Measurements from ENCODE around the gene TMOD4.

DNA sequence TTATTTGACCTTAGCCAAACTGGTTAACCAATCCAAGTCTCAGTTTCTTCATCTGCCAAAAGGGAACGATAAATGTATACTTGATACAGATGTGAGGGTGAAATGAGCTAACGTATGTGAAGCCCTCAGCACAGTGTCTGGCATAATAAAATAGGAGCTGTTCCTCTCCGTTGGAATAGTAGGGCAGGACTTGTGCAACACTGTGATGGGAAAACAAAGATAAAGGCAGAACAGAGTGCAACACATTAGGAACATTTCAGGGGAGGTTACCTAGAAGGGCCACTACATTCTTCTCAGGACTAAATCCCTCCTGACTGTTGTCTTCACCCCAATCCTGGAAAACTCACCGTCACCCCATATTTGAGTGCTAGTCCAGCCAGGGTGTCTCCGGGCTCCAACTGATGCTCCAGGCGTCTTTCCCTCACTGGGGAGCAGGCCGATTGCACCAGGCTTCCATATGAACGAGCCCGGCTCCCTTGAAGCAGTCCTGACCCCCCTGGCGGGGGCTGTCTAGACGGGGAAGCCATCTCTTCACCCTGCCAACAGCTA, 11.0 kb downstream of the TMOD4 start:
- TF ChIP-seq CREB1 (CRISPR knock-in tag; IDR thresholded peaks at IDR 0.05) (no peak), ZNF121 (CRISPR knock-in tag; IDR thresholded peaks at IDR 0.05) (no peak), FOXK1 (CRISPR knock-in tag; IDR thresholded peaks at IDR 0.05) (no peak), ESRRA (CRISPR knock-in tag; IDR thresholded peaks at IDR 0.05; ENCODE audit: borderline replicate concordance) (no peak), NR2C2 (CRISPR knock-in tag; IDR thresholded peaks at IDR 0.05) (no peak)
- TF ChIP-seq, protein P1, sequence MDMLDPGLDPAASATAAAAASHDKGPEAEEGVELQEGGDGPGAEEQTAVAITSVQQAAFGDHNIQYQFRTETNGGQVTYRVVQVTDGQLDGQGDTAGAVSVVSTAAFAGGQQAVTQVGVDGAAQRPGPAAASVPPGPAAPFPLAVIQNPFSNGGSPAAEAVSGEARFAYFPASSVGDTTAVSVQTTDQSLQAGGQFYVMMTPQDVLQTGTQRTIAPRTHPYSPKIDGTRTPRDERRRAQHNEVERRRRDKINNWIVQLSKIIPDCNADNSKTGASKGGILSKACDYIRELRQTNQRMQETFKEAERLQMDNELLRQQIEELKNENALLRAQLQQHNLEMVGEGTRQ (CRISPR knock-in tag; IDR thresholded peaks at IDR 0.05) = no peak
- TF ChIP-seq, protein P2, sequence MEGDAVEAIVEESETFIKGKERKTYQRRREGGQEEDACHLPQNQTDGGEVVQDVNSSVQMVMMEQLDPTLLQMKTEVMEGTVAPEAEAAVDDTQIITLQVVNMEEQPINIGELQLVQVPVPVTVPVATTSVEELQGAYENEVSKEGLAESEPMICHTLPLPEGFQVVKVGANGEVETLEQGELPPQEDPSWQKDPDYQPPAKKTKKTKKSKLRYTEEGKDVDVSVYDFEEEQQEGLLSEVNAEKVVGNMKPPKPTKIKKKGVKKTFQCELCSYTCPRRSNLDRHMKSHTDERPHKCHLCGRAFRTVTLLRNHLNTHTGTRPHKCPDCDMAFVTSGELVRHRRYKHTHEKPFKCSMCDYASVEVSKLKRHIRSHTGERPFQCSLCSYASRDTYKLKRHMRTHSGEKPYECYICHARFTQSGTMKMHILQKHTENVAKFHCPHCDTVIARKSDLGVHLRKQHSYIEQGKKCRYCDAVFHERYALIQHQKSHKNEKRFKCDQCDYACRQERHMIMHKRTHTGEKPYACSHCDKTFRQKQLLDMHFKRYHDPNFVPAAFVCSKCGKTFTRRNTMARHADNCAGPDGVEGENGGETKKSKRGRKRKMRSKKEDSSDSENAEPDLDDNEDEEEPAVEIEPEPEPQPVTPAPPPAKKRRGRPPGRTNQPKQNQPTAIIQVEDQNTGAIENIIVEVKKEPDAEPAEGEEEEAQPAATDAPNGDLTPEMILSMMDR (IDR thresholded peaks at IDR 0.05) = no peak
- TF ChIP-seq, protein P3, sequence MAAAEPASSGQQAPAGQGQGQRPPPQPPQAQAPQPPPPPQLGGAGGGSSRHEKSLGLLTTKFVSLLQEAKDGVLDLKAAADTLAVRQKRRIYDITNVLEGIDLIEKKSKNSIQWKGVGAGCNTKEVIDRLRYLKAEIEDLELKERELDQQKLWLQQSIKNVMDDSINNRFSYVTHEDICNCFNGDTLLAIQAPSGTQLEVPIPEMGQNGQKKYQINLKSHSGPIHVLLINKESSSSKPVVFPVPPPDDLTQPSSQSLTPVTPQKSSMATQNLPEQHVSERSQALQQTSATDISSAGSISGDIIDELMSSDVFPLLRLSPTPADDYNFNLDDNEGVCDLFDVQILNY (CRISPR knock-in tag; IDR thresholded peaks at IDR 0.05) = no peak
- TF ChIP-seq, protein P4, sequence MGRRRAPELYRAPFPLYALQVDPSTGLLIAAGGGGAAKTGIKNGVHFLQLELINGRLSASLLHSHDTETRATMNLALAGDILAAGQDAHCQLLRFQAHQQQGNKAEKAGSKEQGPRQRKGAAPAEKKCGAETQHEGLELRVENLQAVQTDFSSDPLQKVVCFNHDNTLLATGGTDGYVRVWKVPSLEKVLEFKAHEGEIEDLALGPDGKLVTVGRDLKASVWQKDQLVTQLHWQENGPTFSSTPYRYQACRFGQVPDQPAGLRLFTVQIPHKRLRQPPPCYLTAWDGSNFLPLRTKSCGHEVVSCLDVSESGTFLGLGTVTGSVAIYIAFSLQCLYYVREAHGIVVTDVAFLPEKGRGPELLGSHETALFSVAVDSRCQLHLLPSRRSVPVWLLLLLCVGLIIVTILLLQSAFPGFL (CRISPR knock-in tag; IDR thresholded peaks at IDR 0.05; ENCODE audit: borderline replicate concordance) = no peak
